ENCODE data around the gene HEXD. TPM values are rescaled to one million over a fixed set of nuclear protein-coding genes. Genes with fewer than 3 reads are reported as not detected.

HEXD gene
- total RNA-seq, 2 donors from 2014 or later, result 31.5 to 37.6 TPM

GRCh38 chr17:82424863-82425159, 6.7 kb downstream of the HEXD start:
- Histone ChIP-seq H3K4me1 (ENCODE audit: control insufficient read depth, insufficient read depth, low read length) (no peaks in the 10 kb centered on the region), H3K36me3 (ENCODE audit: control insufficient read depth, insufficient read depth, low read length) (peaks cover 7% of the 10 kb centered on the region), H3K9ac (ENCODE audit: extremely low read depth, low read length, poor library complexity, severe bottlenecking) (no peak overlapping the region), H3K4me3 (ENCODE audit: low read length) (no peak overlapping the region), H3K27ac (ENCODE audit: low read depth, low read length) (no peak overlapping the region), H3K27me3 (ENCODE audit: control insufficient read depth, insufficient read depth, low read length, poor library complexity, severe bottlenecking) (no peaks in the 10 kb centered on the region), H3K9me3 (ENCODE audit: control insufficient read depth, low read length) (no peaks in the 10 kb centered on the region)
- no peaks in the 10 kb centered on the region for H3K4me1 Mint-ChIP-seq
- H3K36me3 Mint-ChIP-seq (ENCODE audit: low read depth), result peaks cover 28% of the 10 kb centered on the region
- DNase-seq, result no peak
- no peaks in the 10 kb centered on the region for H3K27me3 Mint-ChIP-seq (ENCODE audit: insufficient read depth)
- no peak overlapping the region for H3K4me3 Mint-ChIP-seq
- H3K27ac Mint-ChIP-seq, result no peak overlapping the region
- peaks cover 15% of the 10 kb centered on the region for H3K9me3 Mint-ChIP-seq
- WGBS, 2 experiments (ENCODE audit: insufficient coverage in 1 of 2, insufficient read length in 1 of 2), result 94 to 100% methylated on average over 1 to 2 of the region's 2 CpGs
- TF ChIP-seq CTCF (conservative IDR thresholded peaks at IDR 0.05), result no peak

- no peaks in the 10 kb centered on the region for H3K27me3 Mint-ChIP-seq (ENCODE audit: insufficient read depth)
- Histone ChIP-seq H3K36me3 (ENCODE audit: control insufficient read depth, insufficient read depth, low read length) (no peaks in the 10 kb centered on the region), H3K4me3 (ENCODE audit: low read length) (no peak overlapping the region), H3K4me1 (ENCODE audit: control insufficient read depth, insufficient read depth, low read length) (no peaks in the 10 kb centered on the region), H3K27me3 (ENCODE audit: control insufficient read depth, insufficient read depth, low read length, poor library complexity, severe bottlenecking) (no peaks in the 10 kb centered on the region), H3K9me3 (ENCODE audit: control insufficient read depth, low read length) (no peaks in the 10 kb centered on the region), H3K9ac (ENCODE audit: extremely low read depth, low read length, poor library complexity, severe bottlenecking) (no peak overlapping the region), H3K27ac (ENCODE audit: low read depth, low read length) (no peak overlapping the region)
- TF ChIP-seq CTCF (conservative IDR thresholded peaks at IDR 0.05), result no peak
- no peak for DNase-seq
- no peak overlapping the region for H3K4me3 Mint-ChIP-seq
- H3K27ac Mint-ChIP-seq, result no peak overlapping the region
- H3K36me3 Mint-ChIP-seq (ENCODE audit: low read depth), result no peaks in the 10 kb centered on the region
- H3K4me1 Mint-ChIP-seq, result no peaks in the 10 kb centered on the region
- H3K9me3 Mint-ChIP-seq, result peaks cover 2% of the 10 kb centered on the region
- 100% methylated on average over 2 to 3 of the region's 3 CpGs for WGBS, 2 experiments (ENCODE audit: insufficient coverage in 1 of 2, insufficient read length in 1 of 2)
Measured at GRCh38 chr17:82428546-82428945, 10.4 kb downstream of the HEXD start.

GRCh38 chr17:82429824-82430223, 11.7 kb downstream of the HEXD start:
- TF ChIP-seq CTCF (conservative IDR thresholded peaks at IDR 0.05), result no peak
- H3K4me3 Mint-ChIP-seq, result no peak overlapping the region

More at GRCh38 chr17:82429824-82430223, 11.7 kb downstream of the HEXD start:
- Histone ChIP-seq H3K4me1 (ENCODE audit: control insufficient read depth, insufficient read depth, low read length) (no peaks in the 10 kb centered on the region), H3K36me3 (ENCODE audit: control insufficient read depth, insufficient read depth, low read length) (no peaks in the 10 kb centered on the region), H3K27ac (ENCODE audit: low read depth, low read length) (no peak overlapping the region), H3K9ac (ENCODE audit: extremely low read depth, low read length, poor library complexity, severe bottlenecking) (no peak overlapping the region), H3K9me3 (ENCODE audit: control insufficient read depth, low read length) (no peaks in the 10 kb centered on the region), H3K27me3 (ENCODE audit: control insufficient read depth, insufficient read depth, low read length, poor library complexity, severe bottlenecking) (no peaks in the 10 kb centered on the region), H3K4me3 (ENCODE audit: low read length) (no peak overlapping the region)
- DNase-seq, result no peak
- H3K27me3 Mint-ChIP-seq (ENCODE audit: insufficient read depth), result no peaks in the 10 kb centered on the region
- WGBS, 2 experiments (ENCODE audit: insufficient coverage in 1 of 2, insufficient read length in 1 of 2), result 59 to 86% methylated on average over 3 to 7 of the region's 7 CpGs
- H3K9me3 Mint-ChIP-seq, result no peaks in the 10 kb centered on the region
- no peaks in the 10 kb centered on the region for H3K4me1 Mint-ChIP-seq
- H3K36me3 Mint-ChIP-seq (ENCODE audit: low read depth), result no peaks in the 10 kb centered on the region
- no peak overlapping the region for H3K27ac Mint-ChIP-seq
